Measurements from ENCODE around the gene NFATC4.

The NFATC4 gene

DNA sequence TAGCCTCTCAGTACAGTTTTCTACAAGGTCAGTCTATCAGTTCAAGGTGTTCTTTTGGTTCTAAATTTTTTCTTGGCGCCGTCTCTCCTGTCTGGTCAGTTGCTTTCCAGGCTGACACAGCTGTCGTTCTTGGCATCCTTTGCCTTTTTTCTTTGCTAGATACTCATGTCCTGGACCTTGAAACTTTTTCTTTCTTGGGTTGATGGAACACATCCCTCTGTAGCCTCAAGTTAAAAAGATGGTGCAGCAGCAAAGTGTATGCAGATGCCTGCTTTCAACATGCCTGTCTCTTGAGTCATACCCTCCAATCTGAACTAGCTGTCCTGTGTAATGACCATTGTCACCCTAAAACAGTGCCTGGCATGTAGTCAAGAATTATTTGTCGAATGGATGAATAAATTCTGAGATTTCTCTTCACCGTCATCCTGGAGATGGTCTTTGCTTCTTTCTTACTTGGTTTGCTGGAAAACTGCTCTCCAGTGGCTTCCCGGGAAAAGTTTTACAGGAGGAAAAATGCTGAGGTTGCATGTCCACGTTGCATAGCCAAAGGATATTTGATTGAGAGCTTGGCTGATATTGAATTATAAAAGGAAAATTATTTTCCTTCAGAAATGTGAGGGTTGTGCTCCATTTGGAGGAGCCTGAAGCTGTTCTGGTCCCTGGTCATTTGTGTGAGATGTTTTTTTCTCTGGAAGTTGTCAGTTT lies 35.5 kb downstream of the NFATC4 start:
- no peak overlapping the region for H3K4me3 ChIP-seq (ENCODE audit: low read length)
- DNase-seq (ENCODE audit: low read depth) = no peak
- no peak for TF ChIP-seq CTCF (conservative IDR thresholded peaks at IDR 0.05; ENCODE audit: low read depth, low read length)

- H3K4me3 ChIP-seq (ENCODE audit: low read length) = no peak overlapping the region
- TF ChIP-seq CTCF (conservative IDR thresholded peaks at IDR 0.05; ENCODE audit: low read depth, low read length) = no peak
- no peak for DNase-seq (ENCODE audit: low read depth)
Observed at GRCh38 chr14:24404814-24405213, 36.8 kb downstream of the NFATC4 start.

DNA sequence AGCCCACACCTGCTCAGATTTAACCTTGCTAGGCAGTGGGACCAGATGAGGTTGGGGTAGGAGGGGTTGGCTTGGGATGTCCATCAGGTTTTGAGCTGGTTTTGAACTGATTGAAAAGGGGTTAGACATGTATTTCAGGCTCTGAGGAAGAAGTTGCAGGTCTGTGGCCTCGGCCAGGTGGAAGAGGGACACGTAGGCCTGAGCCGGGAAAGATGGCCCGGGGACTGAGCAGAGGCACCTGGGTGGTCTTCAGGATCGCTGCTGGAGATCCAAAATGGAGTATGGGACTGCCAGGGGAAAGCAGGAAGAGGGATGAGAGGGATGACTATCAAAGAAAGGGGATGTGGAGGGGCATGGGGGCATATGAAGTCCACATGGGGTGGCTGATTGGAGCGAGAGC lies 38.4 kb downstream of the NFATC4 start:
- DNase-seq (ENCODE audit: low read depth) = no peak
- H3K4me3 ChIP-seq (ENCODE audit: low read length) = no peak overlapping the region
- TF ChIP-seq CTCF (conservative IDR thresholded peaks at IDR 0.05; ENCODE audit: low read depth, low read length) = no peak

DNA sequence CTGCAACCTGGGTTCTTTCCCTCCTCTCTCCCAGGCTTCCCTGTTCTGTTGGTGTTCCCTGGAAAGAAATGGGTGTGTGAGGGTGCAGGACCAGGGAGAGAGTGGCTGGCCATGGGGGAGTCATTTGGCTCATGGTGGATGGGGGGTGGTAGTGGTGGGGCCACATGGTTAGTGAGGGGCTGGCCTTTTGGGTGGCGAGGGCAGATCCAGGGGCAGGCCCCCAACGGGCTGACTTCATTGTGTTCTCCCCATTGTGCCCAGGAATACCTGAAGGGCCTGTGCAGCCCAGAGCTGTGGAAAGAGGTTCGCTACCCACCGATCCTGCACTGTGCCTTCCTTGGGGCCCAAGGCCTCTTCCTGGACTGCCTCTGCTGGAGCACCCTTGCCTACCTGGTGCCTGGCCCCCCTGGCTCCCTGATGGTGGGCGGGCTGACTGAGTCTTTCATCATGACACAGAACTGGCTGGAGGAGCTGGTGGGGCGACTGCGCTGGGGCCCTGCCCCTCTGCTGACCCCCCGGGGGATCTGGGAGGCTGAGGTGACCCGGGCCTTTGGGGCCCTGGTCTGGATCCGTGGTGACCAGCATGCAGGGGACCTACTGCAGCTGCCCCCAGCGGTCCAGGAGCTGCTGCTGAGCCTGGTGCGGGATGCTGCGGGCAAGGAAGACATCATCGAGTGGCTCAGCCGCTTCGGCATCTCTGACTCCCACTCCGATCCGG lies 39.8 kb downstream of the NFATC4 start:
- TF ChIP-seq CTCF (conservative IDR thresholded peaks at IDR 0.05; ENCODE audit: low read depth, low read length) = no peak
- no peak overlapping the region for H3K4me3 ChIP-seq (ENCODE audit: low read length)
- no peak for DNase-seq (ENCODE audit: low read depth)

DNA sequence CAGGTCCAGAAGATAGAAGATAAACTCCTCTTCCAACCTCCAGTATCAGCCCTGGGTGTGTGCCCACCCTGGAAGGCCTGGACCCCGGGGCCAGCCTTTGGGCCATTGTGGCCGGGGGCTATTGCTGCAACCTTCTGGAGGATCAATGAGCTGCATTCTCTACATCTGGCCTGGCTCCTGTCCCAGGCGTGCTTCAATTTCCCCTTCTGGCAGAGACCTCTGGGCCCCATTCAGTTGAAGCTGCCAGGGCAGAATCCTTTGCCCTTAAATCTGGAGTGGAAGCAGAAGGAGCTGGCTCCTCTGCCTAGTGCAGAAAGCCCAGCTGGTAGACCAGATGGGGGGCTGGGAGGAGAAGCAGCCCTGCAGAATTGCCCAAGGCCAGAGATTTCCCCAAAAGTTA lies 40.8 kb downstream of the NFATC4 start:
- H3K4me3 ChIP-seq (ENCODE audit: low read length) = no peak overlapping the region
- DNase-seq (ENCODE audit: low read depth) = no peak
- no peak for TF ChIP-seq CTCF (conservative IDR thresholded peaks at IDR 0.05; ENCODE audit: low read depth, low read length)

GRCh38 chr14:24409192-24409591 lies 41.2 kb downstream of the NFATC4 start:
- H3K4me3 ChIP-seq (ENCODE audit: low read length) = no peak overlapping the region
- DNase-seq (ENCODE audit: low read depth) = no peak
- TF ChIP-seq CTCF (conservative IDR thresholded peaks at IDR 0.05; ENCODE audit: low read depth, low read length) = no peak

DNA sequence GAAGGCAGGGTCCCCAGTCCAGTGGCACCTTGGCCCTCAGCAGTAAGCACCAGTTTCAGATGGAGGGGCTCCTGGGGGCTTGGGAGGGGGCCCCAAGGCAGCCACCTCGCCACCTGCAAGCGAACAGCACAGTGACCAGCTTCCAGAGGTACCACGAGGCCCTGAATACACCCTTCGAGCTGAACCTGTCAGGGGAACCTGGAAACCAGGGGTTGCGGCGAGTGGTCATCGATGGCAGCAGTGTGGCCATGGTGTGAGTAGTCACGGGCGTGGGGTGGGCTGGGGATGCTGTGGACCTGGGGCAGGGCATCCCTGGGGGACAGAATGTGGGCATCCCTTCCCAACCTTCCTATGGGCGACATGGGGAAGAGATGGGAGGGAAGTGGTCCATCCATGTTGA lies 42.0 kb downstream of the NFATC4 start:
- no peak for TF ChIP-seq CTCF (conservative IDR thresholded peaks at IDR 0.05; ENCODE audit: low read depth, low read length)
- no peak for DNase-seq (ENCODE audit: low read depth)
- H3K4me3 ChIP-seq (ENCODE audit: low read length) = no peak overlapping the region
